DMS 273 treated with DMSO at 0.1 percent for 48 hours (cell line): Measurements from ENCODE around the gene BRINP3.
"Not testable (repeated sequence)": the region's sequence is repeated elsewhere in the genome, so short reads cannot be mapped to it uniquely, and the experiment has no call there.

Experiments
- DNase-seq: peaks from one replicate; lab custom pipeline; 2025; lab: John Stamatoyannopoulos, UW

BRINP3 gene

GRCh38 chr1:190179817-190180216 lies 297.8 kb downstream of the BRINP3 start:
- DNase-seq = no peak

- no peak for DNase-seq
These were observed 298.8 kb downstream of the BRINP3 start for GRCh38 chr1:190178827-190179226.

GRCh38 chr1:190177555-190177954 lies 300.1 kb downstream of the BRINP3 start:
- DNase-seq = no peak

GRCh38 chr1:190176776-190177175 lies 300.9 kb downstream of the BRINP3 start:
- DNase-seq = no peak

GRCh38 chr1:190175320-190175719 lies 302.3 kb downstream of the BRINP3 start:
- DNase-seq = no peak

- peak; percentile 66 for DNase-seq
These were observed 304.8 kb downstream of the BRINP3 start for GRCh38 chr1:190172651-190173430.

GRCh38 chr1:190170321-190170720 lies 307.3 kb downstream of the BRINP3 start:
- DNase-seq = no peak

- no peak for DNase-seq
These were observed 308.2 kb downstream of the BRINP3 start for GRCh38 chr1:190169311-190170067.

GRCh38 chr1:190168893-190169280 lies 308.8 kb downstream of the BRINP3 start:
- DNase-seq = no peak

- no peak for DNase-seq
These were observed 309.4 kb downstream of the BRINP3 start for GRCh38 chr1:190168116-190168892.

- no peak for DNase-seq
These were observed 318.5 kb downstream of the BRINP3 start for GRCh38 chr1:190159146-190159545.

GRCh38 chr1:190154744-190155143 lies 322.9 kb downstream of the BRINP3 start:
- DNase-seq = no peak

- no peak for DNase-seq
These were observed 330.0 kb downstream of the BRINP3 start for GRCh38 chr1:190147616-190148015.

- DNase-seq = no peak
These were observed 333.0 kb downstream of the BRINP3 start for GRCh38 chr1:190144650-190145049.

- DNase-seq = no peak
These were observed 337.0 kb downstream of the BRINP3 start for GRCh38 chr1:190140644-190141043.

GRCh38 chr1:190138702-190139101 lies 339.0 kb downstream of the BRINP3 start:
- DNase-seq = no peak

GRCh38 chr1:190138266-190138665 lies 339.4 kb downstream of the BRINP3 start:
- no peak for DNase-seq

- no peak for DNase-seq
These were observed 348.3 kb downstream of the BRINP3 start for GRCh38 chr1:190129366-190129765.

- no peak for DNase-seq
These were observed 350.9 kb downstream of the BRINP3 start for GRCh38 chr1:190126728-190127127.

GRCh38 chr1:190124068-190124467 lies 353.6 kb downstream of the BRINP3 start:
- DNase-seq = no peak

- DNase-seq = not testable (repeated sequence)
These were observed 357.1 kb downstream of the BRINP3 start for GRCh38 chr1:190120564-190120963.

- DNase-seq = no peak
These were observed 358.0 kb downstream of the BRINP3 start for GRCh38 chr1:190119683-190120082.

GRCh38 chr1:190116921-190117320 lies 360.7 kb downstream of the BRINP3 start:
- no peak for DNase-seq
